ENCODE measurements around the gene TTPAL. TPM values are rescaled to one million over a fixed set of nuclear protein-coding genes. Genes with fewer than 3 reads are reported as not detected.

TTPAL gene
- total RNA-seq, 3 donors from 2014 or later (not counting 1 experiment from before 2014, with no cell fraction given) = 17.2 to 22.9 (median 22.5) TPM

- H3K4me3 Mint-ChIP-seq = no peak overlapping the region
- 90% methylated on average over 17 of the region's 17 CpGs for WGBS (ENCODE audit: insufficient coverage)
These were observed 46.0 kb upstream of the TTPAL start for GRCh38 chr20:44429419-44430269.

GRCh38 chr20:44430270-44431065, 45.2 kb upstream of the TTPAL start:
- Mint-ChIP-seq H3K27me3 (ENCODE audit: low read depth in 2 of 2) (peaks cover 0 to 7% of the 10 kb centered on the region in 2 donors), H3K36me3 (no peaks in the 10 kb centered on the region), H3K4me3 (no peak overlapping the region), H3K9me3 (no peaks in the 10 kb centered on the region), H3K4me1 (no peaks in the 10 kb centered on the region), H3K27ac (no peak overlapping the region)
- Histone ChIP-seq H3K27me3 (ENCODE audit: control insufficient read depth, insufficient read depth, low read length) (no peaks in the 10 kb centered on the region), H3K36me3 (ENCODE audit: control insufficient read depth, insufficient read depth, low read length) (no peaks in the 10 kb centered on the region), H3K4me3 (ENCODE audit: low read length) (no peak overlapping the region), H3K9me3 (ENCODE audit: control insufficient read depth, insufficient read depth, low read length) (no peaks in the 10 kb centered on the region), H3K4me1 (ENCODE audit: control insufficient read depth, insufficient read depth, low read length) (no peaks in the 10 kb centered on the region), H3K27ac (ENCODE audit: low read length) (no peak overlapping the region)
- ATAC-seq (no peak), DNase-seq (no peak)
- no peak for TF ChIP-seq CTCF (IDR thresholded peaks at IDR 0.05)
- WGBS (ENCODE audit: insufficient coverage) = 83% methylated on average over 5 of the region's 7 CpGs
- intact Hi-C loops (cut with micrococcal nuclease) = no loop called here

More at GRCh38 chr20:44429419-44430269, 46.0 kb upstream of the TTPAL start:
- H3K27me3 ChIP-seq (ENCODE audit: control insufficient read depth, insufficient read depth, low read length) = no peaks in the 10 kb centered on the region
- no peak overlapping the region for H3K27ac Mint-ChIP-seq
- DNase-seq (no peak), ATAC-seq (peak in 1 of 3 donors; percentile 10)
- no peak overlapping the region for H3K27ac ChIP-seq (ENCODE audit: low read length)
- intact Hi-C loops (cut with micrococcal nuclease) = no loop called here
- no peaks in the 10 kb centered on the region for H3K4me1 ChIP-seq (ENCODE audit: control insufficient read depth, insufficient read depth, low read length)
- TF ChIP-seq CTCF (IDR thresholded peaks at IDR 0.05) = no peak
- no peaks in the 10 kb centered on the region for H3K36me3 ChIP-seq (ENCODE audit: control insufficient read depth, insufficient read depth, low read length)
- no peaks in the 10 kb centered on the region for H3K9me3 ChIP-seq (ENCODE audit: control insufficient read depth, insufficient read depth, low read length)
- H3K4me1 Mint-ChIP-seq = no peaks in the 10 kb centered on the region
- no peak overlapping the region for H3K4me3 ChIP-seq (ENCODE audit: low read length)
- H3K27me3 Mint-ChIP-seq (ENCODE audit: low read depth in 2 of 2) = peaks cover 0 to 7% of the 10 kb centered on the region in 2 donors
- no peaks in the 10 kb centered on the region for H3K36me3 Mint-ChIP-seq
- no peaks in the 10 kb centered on the region for H3K9me3 Mint-ChIP-seq

GRCh38 chr20:44431118-44431501, 44.6 kb upstream of the TTPAL start:
- DNase-seq (no peak), ATAC-seq (no peak)
- intact Hi-C loops (cut with micrococcal nuclease) = no loop called here
- Histone ChIP-seq H3K4me1 (ENCODE audit: control insufficient read depth, insufficient read depth, low read length) (no peaks in the 10 kb centered on the region), H3K27ac (ENCODE audit: low read length) (no peak overlapping the region), H3K27me3 (ENCODE audit: control insufficient read depth, insufficient read depth, low read length) (no peaks in the 10 kb centered on the region), H3K36me3 (ENCODE audit: control insufficient read depth, insufficient read depth, low read length) (no peaks in the 10 kb centered on the region), H3K9me3 (ENCODE audit: control insufficient read depth, insufficient read depth, low read length) (no peaks in the 10 kb centered on the region), H3K4me3 (ENCODE audit: low read length) (no peak overlapping the region)
- WGBS (ENCODE audit: insufficient coverage) = 68% methylated on average over 4 of the region's 4 CpGs
- no peaks in the 10 kb centered on the region for H3K36me3 Mint-ChIP-seq
- no peaks in the 10 kb centered on the region for H3K4me1 Mint-ChIP-seq
- TF ChIP-seq CTCF (IDR thresholded peaks at IDR 0.05) = no peak
- no peak overlapping the region for H3K4me3 Mint-ChIP-seq
- no peak overlapping the region for H3K27ac Mint-ChIP-seq
- no peaks in the 10 kb centered on the region for H3K9me3 Mint-ChIP-seq
- H3K27me3 Mint-ChIP-seq (ENCODE audit: low read depth in 2 of 2) = peaks cover 0 to 7% of the 10 kb centered on the region in 2 donors

Data from natural killer cell (primary cell).